ENCODE measurements around the gene WASF2.

DNA sequence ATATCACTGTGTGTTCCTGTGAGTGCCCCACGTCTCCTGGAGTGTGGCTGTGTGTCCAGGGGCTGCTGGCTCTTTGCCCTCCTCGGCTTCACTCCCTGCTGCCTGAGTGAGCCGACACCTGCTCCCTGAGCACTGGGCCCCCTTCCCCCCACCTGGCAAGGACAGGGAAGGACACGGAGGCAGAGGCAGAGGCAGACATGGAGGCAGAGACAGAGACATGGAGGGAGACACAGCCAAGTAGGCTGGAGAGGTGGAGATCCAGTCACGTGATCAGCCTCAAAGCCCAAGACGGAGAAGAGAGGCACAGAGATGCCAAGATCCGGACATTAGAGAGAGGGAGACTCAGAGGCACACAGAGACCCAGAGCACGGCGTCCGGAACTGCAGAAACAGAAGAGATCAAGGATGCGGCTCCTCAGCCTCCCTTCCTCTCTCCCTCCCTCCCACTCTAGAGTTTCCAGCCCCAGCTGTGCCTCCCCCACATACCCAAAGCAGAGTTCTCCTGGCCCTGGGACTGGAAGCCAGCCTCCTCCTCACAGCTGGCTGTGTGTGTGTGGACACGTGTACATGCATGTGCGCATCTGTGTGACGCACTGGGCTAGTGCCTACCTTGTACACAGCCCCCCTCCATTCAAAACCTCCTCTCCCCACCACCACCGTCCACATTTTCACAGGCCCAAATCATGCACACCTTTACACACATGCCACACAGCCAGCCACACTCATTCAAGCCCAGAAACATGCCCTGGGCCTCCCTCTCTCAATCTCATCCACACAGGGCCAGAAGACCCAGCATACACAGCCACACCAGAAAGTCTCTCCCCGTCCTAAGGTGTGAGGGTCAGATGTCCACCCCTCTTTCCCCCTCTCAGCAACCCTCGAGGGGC is 39.1 kb upstream of the WASF2 start:
- TF ChIP-seq, protein P1, sequence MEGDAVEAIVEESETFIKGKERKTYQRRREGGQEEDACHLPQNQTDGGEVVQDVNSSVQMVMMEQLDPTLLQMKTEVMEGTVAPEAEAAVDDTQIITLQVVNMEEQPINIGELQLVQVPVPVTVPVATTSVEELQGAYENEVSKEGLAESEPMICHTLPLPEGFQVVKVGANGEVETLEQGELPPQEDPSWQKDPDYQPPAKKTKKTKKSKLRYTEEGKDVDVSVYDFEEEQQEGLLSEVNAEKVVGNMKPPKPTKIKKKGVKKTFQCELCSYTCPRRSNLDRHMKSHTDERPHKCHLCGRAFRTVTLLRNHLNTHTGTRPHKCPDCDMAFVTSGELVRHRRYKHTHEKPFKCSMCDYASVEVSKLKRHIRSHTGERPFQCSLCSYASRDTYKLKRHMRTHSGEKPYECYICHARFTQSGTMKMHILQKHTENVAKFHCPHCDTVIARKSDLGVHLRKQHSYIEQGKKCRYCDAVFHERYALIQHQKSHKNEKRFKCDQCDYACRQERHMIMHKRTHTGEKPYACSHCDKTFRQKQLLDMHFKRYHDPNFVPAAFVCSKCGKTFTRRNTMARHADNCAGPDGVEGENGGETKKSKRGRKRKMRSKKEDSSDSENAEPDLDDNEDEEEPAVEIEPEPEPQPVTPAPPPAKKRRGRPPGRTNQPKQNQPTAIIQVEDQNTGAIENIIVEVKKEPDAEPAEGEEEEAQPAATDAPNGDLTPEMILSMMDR (conservative IDR thresholded peaks at IDR 0.05 in 1 of 2, IDR thresholded peaks at IDR 0.05 in 1 of 2; ENCODE audit: low read depth in 1 of 2, low read length in 2 of 2) = no peak
- no peak for TF ChIP-seq EZH2 (IDR thresholded peaks at IDR 0.05; ENCODE audit: low read length, missing control alignments)
